HG03139 (cell line): ENCODE data around the gene LAMB1.

ENCODE experiments used
- ATAC-seq: cut with Tn5 transposase; IDR thresholded peaks from one replicate; pipeline ENCODE4 v1.9.1; 2021; ENCODE audit not compliant: unreplicated experiment

LAMB1 gene

GRCh38 chr7:107949443-107949935 lies 53.5 kb downstream of the LAMB1 start:
- ATAC-seq = no peak

- ATAC-seq = no peak
Measured at GRCh38 chr7:107948645-107949442, 54.1 kb downstream of the LAMB1 start.

GRCh38 chr7:107946881-107947280 lies 56.1 kb downstream of the LAMB1 start:
- no peak for ATAC-seq

- no peak for ATAC-seq
Measured at GRCh38 chr7:107946451-107946850, 56.5 kb downstream of the LAMB1 start.

- ATAC-seq = no peak
Measured at GRCh38 chr7:107945332-107945731, 57.6 kb downstream of the LAMB1 start.

GRCh38 chr7:107944411-107945169 lies 58.4 kb downstream of the LAMB1 start:
- no peak for ATAC-seq

- ATAC-seq = no peak
Measured at GRCh38 chr7:107943018-107943417, 59.9 kb downstream of the LAMB1 start.

- ATAC-seq = no peak
Measured at GRCh38 chr7:107940951-107941350, 62.0 kb downstream of the LAMB1 start.

GRCh38 chr7:107939573-107940489 lies 63.1 kb downstream of the LAMB1 start:
- ATAC-seq = no peak

- no peak for ATAC-seq
Measured at GRCh38 chr7:107938456-107939250, 64.3 kb downstream of the LAMB1 start.

- no peak for ATAC-seq
Measured at GRCh38 chr7:107937531-107937930, 65.4 kb downstream of the LAMB1 start.

- ATAC-seq = no peak
Measured at GRCh38 chr7:107936312-107936711, 66.6 kb downstream of the LAMB1 start.

- no peak for ATAC-seq
Measured at GRCh38 chr7:107934991-107935770, 67.8 kb downstream of the LAMB1 start.

GRCh38 chr7:107933386-107934013 lies 69.5 kb downstream of the LAMB1 start:
- ATAC-seq = no peak

GRCh38 chr7:107932805-107933204 lies 70.2 kb downstream of the LAMB1 start:
- ATAC-seq = no peak

GRCh38 chr7:107931740-107932515 lies 71.0 kb downstream of the LAMB1 start:
- ATAC-seq = no peak

- no peak for ATAC-seq
Measured at GRCh38 chr7:107926481-107926880, 76.5 kb downstream of the LAMB1 start.

GRCh38 chr7:107924841-107925504 lies 78.0 kb downstream of the LAMB1 start:
- ATAC-seq = peak; percentile 81
